ENCODE results near the gene PTPRD.

Gene PTPRD

DNA sequence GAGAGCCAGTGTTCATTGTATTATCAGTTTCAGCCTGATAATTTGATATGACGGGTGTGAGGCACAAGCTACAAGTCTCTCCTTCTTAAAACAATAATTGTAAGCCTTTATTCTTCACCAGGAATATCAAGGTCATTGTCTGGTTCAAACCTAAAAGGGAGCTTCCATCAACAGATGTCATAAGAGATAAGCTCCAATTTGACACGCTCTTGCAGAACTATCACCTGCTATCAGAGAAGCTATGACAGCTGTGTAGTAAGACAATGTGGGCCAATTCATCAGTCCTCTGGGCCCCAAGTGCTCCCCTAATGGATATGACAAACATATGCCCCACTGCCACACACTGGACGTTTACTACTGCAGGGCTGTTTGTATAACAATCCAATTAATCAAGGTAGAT, 1803.1 kb downstream of the PTPRD start:
- Histone ChIP-seq H3K27me3 (ENCODE audit: control insufficient read depth in 1 of 2, insufficient read depth in 2 of 2, low read length in 2 of 2) (no peaks in the 10 kb centered on the region), H3K27ac (ENCODE audit: low read length) (no peak overlapping the region), H3K4me1 (ENCODE audit: control insufficient read depth, insufficient read depth, low read length) (no peaks in the 10 kb centered on the region), H3K36me3 (ENCODE audit: control insufficient read depth in 2 of 2, insufficient read depth in 2 of 2, low read length in 2 of 2) (no peaks in the 10 kb centered on the region), H3K4me3 (ENCODE audit: low read length in 2 of 2) (no peak overlapping the region), H3K9ac (ENCODE audit: low read length in 2 of 2) (no peak overlapping the region), H3K9me3 (ENCODE audit: control insufficient read depth in 2 of 2, low read length in 2 of 2) (no peaks in the 10 kb centered on the region)

DNA sequence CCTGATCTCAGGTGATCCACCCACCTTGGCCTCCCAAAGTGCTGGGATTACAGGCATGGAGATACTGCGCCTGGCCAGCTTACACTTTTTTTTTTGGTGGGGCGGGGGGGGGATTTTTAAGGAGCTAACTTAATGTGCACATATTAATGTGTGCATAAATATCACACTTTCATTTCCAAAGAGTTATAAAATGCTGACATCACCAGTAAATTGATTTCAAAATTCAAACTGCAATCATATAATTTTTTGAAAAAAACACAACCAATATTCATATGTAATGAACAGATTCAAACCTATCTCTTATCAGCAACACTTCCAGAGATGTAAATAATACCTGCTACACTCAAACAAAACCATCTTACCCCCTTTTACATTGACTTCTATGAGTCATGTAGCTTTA, 1806.7 kb downstream of the PTPRD start:
- no peak overlapping the region for H3K4me3 ChIP-seq (ENCODE audit: low read length in 2 of 2)

DNA sequence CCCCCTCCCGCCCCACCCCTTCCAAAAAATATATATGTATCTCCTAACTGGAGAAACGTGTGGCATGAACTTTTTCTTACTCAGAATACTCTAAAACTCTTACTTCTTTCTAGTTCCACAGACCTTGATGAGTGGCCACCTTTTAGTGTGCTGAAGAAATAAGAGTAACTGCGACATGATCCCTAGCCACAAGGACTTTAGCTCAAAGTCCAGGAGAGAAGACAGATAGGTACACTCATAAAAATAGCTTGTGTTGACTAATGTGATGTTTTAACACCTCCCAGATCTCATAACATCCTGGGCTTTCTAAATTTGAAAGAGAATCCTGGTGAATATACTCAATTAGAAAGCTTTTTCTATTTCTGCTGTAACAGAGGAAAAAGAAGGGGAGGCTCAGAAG, 1808.2 kb downstream of the PTPRD start:
- Histone ChIP-seq H3K36me3 (ENCODE audit: control insufficient read depth in 2 of 2, insufficient read depth in 2 of 2, low read length in 2 of 2) (no peaks in the 10 kb centered on the region), H3K9me3 (ENCODE audit: control insufficient read depth in 2 of 2, low read length in 2 of 2) (no peaks in the 10 kb centered on the region), H3K4me3 (ENCODE audit: low read length in 2 of 2) (no peak overlapping the region), H3K9ac (ENCODE audit: low read length in 2 of 2) (no peak overlapping the region), H3K27me3 (ENCODE audit: control insufficient read depth in 1 of 2, insufficient read depth in 2 of 2, low read length in 2 of 2) (peaks cover 0 to 3% of the 10 kb centered on the region in 2 donors), H3K27ac (ENCODE audit: low read length) (no peak overlapping the region), H3K4me1 (ENCODE audit: control insufficient read depth, insufficient read depth, low read length) (no peaks in the 10 kb centered on the region)

More for the DNA sequence above, 1806.7 kb downstream of the PTPRD start:
- H3K27ac ChIP-seq (ENCODE audit: low read length) = no peak overlapping the region
- no peaks in the 10 kb centered on the region for H3K36me3 ChIP-seq (ENCODE audit: control insufficient read depth in 2 of 2, insufficient read depth in 2 of 2, low read length in 2 of 2)
- no peak overlapping the region for H3K9ac ChIP-seq (ENCODE audit: low read length in 2 of 2)
- H3K4me1 ChIP-seq (ENCODE audit: control insufficient read depth, insufficient read depth, low read length) = no peaks in the 10 kb centered on the region
- H3K9me3 ChIP-seq (ENCODE audit: control insufficient read depth in 2 of 2, low read length in 2 of 2) = no peaks in the 10 kb centered on the region
- peaks cover 0 to 3% of the 10 kb centered on the region in 2 donors for H3K27me3 ChIP-seq (ENCODE audit: control insufficient read depth in 1 of 2, insufficient read depth in 2 of 2, low read length in 2 of 2)

DNA sequence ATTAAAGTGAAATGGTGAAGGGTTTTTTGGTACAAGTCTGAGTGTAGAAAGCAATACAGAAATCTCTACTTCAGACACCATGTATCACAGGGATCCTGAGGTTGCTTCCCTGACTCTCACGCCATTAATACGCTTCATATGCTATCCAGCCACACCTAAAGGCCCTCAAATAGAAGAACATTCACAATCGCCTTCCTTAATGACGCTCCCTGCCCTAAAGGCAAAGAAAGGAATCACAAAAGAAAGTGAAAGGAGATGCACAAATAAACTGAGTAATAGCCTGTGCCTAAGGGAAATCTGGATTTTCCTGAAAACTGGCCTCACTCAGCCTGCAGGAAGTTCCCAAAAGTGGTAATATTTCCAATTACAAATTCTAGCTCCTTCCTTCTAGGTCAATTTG, 1810.6 kb downstream of the PTPRD start:
- H3K27me3 ChIP-seq (ENCODE audit: control insufficient read depth in 1 of 2, insufficient read depth in 2 of 2, low read length in 2 of 2) = peaks cover 0 to 3% of the 10 kb centered on the region in 2 donors
- no peaks in the 10 kb centered on the region for H3K36me3 ChIP-seq (ENCODE audit: control insufficient read depth in 2 of 2, insufficient read depth in 2 of 2, low read length in 2 of 2)
- no peak overlapping the region for H3K27ac ChIP-seq (ENCODE audit: low read length)
- H3K4me3 ChIP-seq (ENCODE audit: low read length in 2 of 2) = no peak overlapping the region
- no peak overlapping the region for H3K9ac ChIP-seq (ENCODE audit: low read length in 2 of 2)
- H3K9me3 ChIP-seq (ENCODE audit: control insufficient read depth in 2 of 2, low read length in 2 of 2) = no peaks in the 10 kb centered on the region
- no peaks in the 10 kb centered on the region for H3K4me1 ChIP-seq (ENCODE audit: control insufficient read depth, insufficient read depth, low read length)

DNA sequence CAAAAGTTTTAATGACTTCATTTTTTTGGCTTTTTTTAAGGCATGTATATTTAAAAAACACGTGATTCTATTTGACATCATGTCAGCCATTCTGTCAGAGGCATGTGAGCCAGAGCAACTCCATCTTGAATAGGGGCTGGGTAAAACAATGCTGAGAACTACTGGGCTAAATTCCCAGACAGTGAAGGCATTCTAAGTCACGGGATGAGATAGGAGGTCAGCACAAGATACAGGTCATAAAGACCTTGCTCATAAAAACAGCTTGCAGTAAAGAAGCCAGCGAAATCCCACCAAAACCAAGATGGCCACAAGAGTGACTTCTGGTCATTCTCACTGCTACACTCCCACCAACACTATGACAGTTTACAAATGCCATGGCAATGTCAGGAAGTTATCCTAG, 1812.6 kb downstream of the PTPRD start:
- Histone ChIP-seq H3K9ac (ENCODE audit: low read length in 2 of 2) (no peak overlapping the region), H3K27me3 (ENCODE audit: control insufficient read depth in 1 of 2, insufficient read depth in 2 of 2, low read length in 2 of 2) (peaks cover 0 to 3% of the 10 kb centered on the region in 2 donors), H3K27ac (ENCODE audit: low read length) (no peak overlapping the region), H3K4me1 (ENCODE audit: control insufficient read depth, insufficient read depth, low read length) (no peaks in the 10 kb centered on the region), H3K9me3 (ENCODE audit: control insufficient read depth in 2 of 2, low read length in 2 of 2) (no peaks in the 10 kb centered on the region), H3K4me3 (ENCODE audit: low read length in 2 of 2) (no peak overlapping the region), H3K36me3 (ENCODE audit: control insufficient read depth in 2 of 2, insufficient read depth in 2 of 2, low read length in 2 of 2) (no peaks in the 10 kb centered on the region)

DNA sequence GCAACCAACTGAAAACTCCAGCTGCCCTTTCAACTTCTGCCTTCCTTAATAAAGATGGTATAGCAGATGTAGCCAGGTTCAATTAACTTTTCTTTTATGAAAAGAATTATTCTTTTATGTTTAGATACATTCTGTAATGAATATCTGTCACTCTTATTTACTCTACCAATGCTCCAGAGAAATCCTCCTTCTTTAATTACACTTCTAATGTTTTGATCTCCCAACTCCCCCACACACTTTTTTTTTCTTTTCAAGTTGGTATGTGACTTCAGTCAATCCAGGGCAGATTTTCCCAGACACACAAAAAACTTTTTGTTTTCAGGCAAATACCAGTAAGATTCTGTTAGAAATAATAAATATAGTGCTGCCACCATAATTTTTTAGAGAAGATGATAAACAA, 1813.2 kb downstream of the PTPRD start:
- no peak overlapping the region for H3K9ac ChIP-seq (ENCODE audit: low read length in 2 of 2)
- no peaks in the 10 kb centered on the region for H3K36me3 ChIP-seq (ENCODE audit: control insufficient read depth in 2 of 2, insufficient read depth in 2 of 2, low read length in 2 of 2)
- H3K4me1 ChIP-seq (ENCODE audit: control insufficient read depth, insufficient read depth, low read length) = no peaks in the 10 kb centered on the region
- H3K9me3 ChIP-seq (ENCODE audit: control insufficient read depth in 2 of 2, low read length in 2 of 2) = no peaks in the 10 kb centered on the region
- no peak overlapping the region for H3K27ac ChIP-seq (ENCODE audit: low read length)
- H3K27me3 ChIP-seq (ENCODE audit: control insufficient read depth in 1 of 2, insufficient read depth in 2 of 2, low read length in 2 of 2) = peaks cover 0 to 3% of the 10 kb centered on the region in 2 donors
- no peak overlapping the region for H3K4me3 ChIP-seq (ENCODE audit: low read length in 2 of 2)

DNA sequence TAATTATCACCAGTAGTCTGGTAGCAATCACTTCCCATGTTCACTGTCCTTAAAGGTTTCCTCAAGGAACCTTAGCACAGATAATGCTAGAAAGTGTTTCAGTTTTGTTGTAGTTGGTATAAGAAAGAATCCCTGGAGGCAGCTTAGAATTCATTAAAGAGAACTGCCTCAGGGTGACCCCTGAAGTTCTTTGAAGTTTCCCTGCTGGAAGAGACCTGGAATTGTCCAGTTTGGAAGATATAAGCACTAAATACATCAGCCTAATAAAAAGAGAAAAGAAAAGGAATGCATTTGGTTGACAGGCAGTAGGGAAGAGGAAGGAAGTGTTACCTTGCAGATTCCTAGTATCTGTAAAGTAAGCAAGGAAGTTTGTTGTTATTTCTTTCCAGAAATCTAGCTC, 1813.6 kb downstream of the PTPRD start:
- Histone ChIP-seq H3K9ac (ENCODE audit: low read length in 2 of 2) (no peak overlapping the region), H3K27me3 (ENCODE audit: control insufficient read depth in 1 of 2, insufficient read depth in 2 of 2, low read length in 2 of 2) (peaks cover 0 to 3% of the 10 kb centered on the region in 2 donors), H3K36me3 (ENCODE audit: control insufficient read depth in 2 of 2, insufficient read depth in 2 of 2, low read length in 2 of 2) (no peaks in the 10 kb centered on the region), H3K4me3 (ENCODE audit: low read length in 2 of 2) (no peak overlapping the region), H3K27ac (ENCODE audit: low read length) (no peak overlapping the region), H3K4me1 (ENCODE audit: control insufficient read depth, insufficient read depth, low read length) (no peaks in the 10 kb centered on the region), H3K9me3 (ENCODE audit: control insufficient read depth in 2 of 2, low read length in 2 of 2) (no peaks in the 10 kb centered on the region)

DNA sequence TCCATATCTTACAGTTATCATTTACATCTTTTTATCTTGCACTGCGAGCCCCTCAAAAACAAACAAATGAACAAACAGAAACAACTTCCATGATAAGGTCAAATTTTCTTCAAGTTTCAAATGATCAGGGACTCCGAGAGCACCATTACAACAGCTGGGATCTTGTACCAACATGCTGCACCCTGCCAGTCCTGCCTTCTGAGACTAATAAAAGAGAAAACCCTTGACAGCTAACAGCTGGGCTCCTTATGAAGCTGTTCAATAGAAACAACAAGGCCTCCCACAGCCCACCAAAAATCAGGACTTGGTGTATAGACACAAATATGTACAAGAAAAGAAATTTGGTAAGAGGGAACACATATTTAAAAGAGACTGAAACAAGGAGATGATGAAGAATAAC, 1828.0 kb downstream of the PTPRD start:
- H3K36me3 ChIP-seq (ENCODE audit: control insufficient read depth in 2 of 2, insufficient read depth in 2 of 2, low read length in 2 of 2) = no peaks in the 10 kb centered on the region
- H3K9me3 ChIP-seq (ENCODE audit: control insufficient read depth in 2 of 2, low read length in 2 of 2) = no peaks in the 10 kb centered on the region
- no peak overlapping the region for H3K9ac ChIP-seq (ENCODE audit: low read length in 2 of 2)
- H3K4me1 ChIP-seq (ENCODE audit: control insufficient read depth, insufficient read depth, low read length) = no peaks in the 10 kb centered on the region
- no peak overlapping the region for H3K4me3 ChIP-seq (ENCODE audit: low read length in 2 of 2)
- H3K27me3 ChIP-seq (ENCODE audit: control insufficient read depth in 1 of 2, insufficient read depth in 2 of 2, low read length in 2 of 2) = no peaks in the 10 kb centered on the region
- no peak overlapping the region for H3K27ac ChIP-seq (ENCODE audit: low read length)

DNA sequence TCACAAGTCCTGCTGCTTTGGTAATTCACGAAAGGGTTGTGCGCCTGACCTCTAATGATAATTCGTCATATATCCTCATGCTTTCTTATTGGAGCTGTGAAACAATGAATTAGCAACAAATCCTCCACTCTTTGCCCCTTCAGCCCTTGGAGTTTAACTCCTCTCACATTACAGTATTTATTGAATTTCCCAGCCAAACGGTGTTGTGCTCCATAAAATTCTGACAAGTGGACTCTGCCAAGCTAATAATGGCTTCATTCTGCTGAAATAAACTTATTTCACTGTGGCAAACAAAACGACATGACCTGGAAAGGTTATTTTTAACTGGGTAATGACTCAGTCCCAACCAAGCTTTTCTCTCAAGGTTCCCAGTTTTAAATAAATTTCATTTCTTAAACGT, 1828.9 kb downstream of the PTPRD start:
- H3K27me3 ChIP-seq (ENCODE audit: control insufficient read depth in 1 of 2, insufficient read depth in 2 of 2, low read length in 2 of 2) = no peaks in the 10 kb centered on the region
- no peak overlapping the region for H3K9ac ChIP-seq (ENCODE audit: low read length in 2 of 2)
- no peak overlapping the region for H3K27ac ChIP-seq (ENCODE audit: low read length)
- no peak overlapping the region for H3K4me3 ChIP-seq (ENCODE audit: low read length in 2 of 2)
- no peaks in the 10 kb centered on the region for H3K9me3 ChIP-seq (ENCODE audit: control insufficient read depth in 2 of 2, low read length in 2 of 2)
- H3K36me3 ChIP-seq (ENCODE audit: control insufficient read depth in 2 of 2, insufficient read depth in 2 of 2, low read length in 2 of 2) = no peaks in the 10 kb centered on the region
- H3K4me1 ChIP-seq (ENCODE audit: control insufficient read depth, insufficient read depth, low read length) = no peaks in the 10 kb centered on the region

DNA sequence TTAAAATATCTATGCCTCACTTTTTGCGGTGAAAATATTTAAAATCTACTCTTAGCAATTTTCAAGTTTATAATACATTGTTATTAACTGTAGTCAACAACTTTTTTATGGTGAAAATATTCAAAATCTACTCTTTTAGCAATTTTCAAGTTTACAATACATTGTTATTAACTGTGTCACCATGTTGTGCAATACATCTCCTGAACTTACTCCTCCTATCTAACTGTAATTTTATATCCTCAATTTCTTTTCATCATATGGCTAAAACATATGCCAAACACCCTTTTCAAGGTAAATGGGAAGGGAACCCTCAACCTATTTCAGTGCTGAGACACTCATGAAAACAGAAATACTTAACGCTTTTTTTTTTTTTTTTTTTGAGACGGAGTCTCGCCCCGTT, 1830.6 kb downstream of the PTPRD start:
- H3K36me3 ChIP-seq (ENCODE audit: control insufficient read depth in 2 of 2, insufficient read depth in 2 of 2, low read length in 2 of 2) = no peaks in the 10 kb centered on the region
- no peaks in the 10 kb centered on the region for H3K9me3 ChIP-seq (ENCODE audit: control insufficient read depth in 2 of 2, low read length in 2 of 2)
- H3K9ac ChIP-seq (ENCODE audit: low read length in 2 of 2) = no peak overlapping the region
- H3K27me3 ChIP-seq (ENCODE audit: control insufficient read depth in 1 of 2, insufficient read depth in 2 of 2, low read length in 2 of 2) = no peaks in the 10 kb centered on the region
- no peaks in the 10 kb centered on the region for H3K4me1 ChIP-seq (ENCODE audit: control insufficient read depth, insufficient read depth, low read length)
- H3K4me3 ChIP-seq (ENCODE audit: low read length in 2 of 2) = no peak overlapping the region
- H3K27ac ChIP-seq (ENCODE audit: low read length) = no peak overlapping the region

DNA sequence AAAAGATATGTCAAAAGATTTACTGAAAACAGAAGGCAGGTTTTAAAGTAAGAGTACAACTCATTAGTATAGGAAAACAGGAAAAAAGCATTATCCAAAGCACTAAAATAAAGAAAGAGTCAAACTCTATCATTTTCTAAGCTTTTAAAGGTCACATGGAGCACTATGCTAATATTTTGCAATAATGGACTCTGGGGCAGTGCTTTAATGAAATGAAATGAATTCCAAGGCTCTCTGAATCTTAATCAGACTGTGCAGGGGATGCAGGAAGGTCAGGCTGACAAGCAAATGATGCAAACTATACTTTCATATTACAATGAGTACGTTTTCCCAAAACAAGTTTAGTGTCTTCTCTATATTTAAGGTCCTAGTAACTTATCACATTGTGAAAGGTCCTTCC, 1831.3 kb downstream of the PTPRD start:
- Histone ChIP-seq H3K9ac (ENCODE audit: low read length in 2 of 2) (no peak overlapping the region), H3K4me1 (ENCODE audit: control insufficient read depth, insufficient read depth, low read length) (no peaks in the 10 kb centered on the region), H3K9me3 (ENCODE audit: control insufficient read depth in 2 of 2, low read length in 2 of 2) (no peaks in the 10 kb centered on the region), H3K27me3 (ENCODE audit: control insufficient read depth in 1 of 2, insufficient read depth in 2 of 2, low read length in 2 of 2) (no peaks in the 10 kb centered on the region), H3K27ac (ENCODE audit: low read length) (no peak overlapping the region), H3K36me3 (ENCODE audit: control insufficient read depth in 2 of 2, insufficient read depth in 2 of 2, low read length in 2 of 2) (no peaks in the 10 kb centered on the region), H3K4me3 (ENCODE audit: low read length in 2 of 2) (no peak overlapping the region)

DNA sequence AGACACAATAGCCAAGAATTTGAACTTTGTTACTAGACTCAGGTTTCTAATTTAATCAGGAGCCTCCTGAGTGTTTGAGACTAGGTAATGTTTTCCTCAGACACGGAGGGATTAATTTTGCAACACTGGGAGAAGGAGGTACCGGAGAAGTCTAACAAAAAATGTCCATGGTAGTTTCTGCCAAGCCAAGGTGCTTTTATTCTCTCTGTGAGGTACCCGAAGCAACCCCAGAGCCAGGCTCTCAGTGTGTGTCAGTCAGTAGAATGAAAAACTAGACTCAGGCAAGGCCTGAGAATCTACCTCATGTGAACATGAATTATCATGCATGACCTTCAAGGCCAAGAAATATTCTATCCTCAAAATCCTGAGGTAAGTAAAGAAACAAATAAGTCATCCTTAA, 1832.4 kb downstream of the PTPRD start:
- Histone ChIP-seq H3K9me3 (ENCODE audit: control insufficient read depth in 2 of 2, low read length in 2 of 2) (no peaks in the 10 kb centered on the region), H3K9ac (ENCODE audit: low read length in 2 of 2) (no peak overlapping the region), H3K27me3 (ENCODE audit: control insufficient read depth in 1 of 2, insufficient read depth in 2 of 2, low read length in 2 of 2) (no peaks in the 10 kb centered on the region), H3K4me3 (ENCODE audit: low read length in 2 of 2) (no peak overlapping the region), H3K36me3 (ENCODE audit: control insufficient read depth in 2 of 2, insufficient read depth in 2 of 2, low read length in 2 of 2) (no peaks in the 10 kb centered on the region), H3K4me1 (ENCODE audit: control insufficient read depth, insufficient read depth, low read length) (no peaks in the 10 kb centered on the region), H3K27ac (ENCODE audit: low read length) (no peak overlapping the region)
